ENCODE measurements around the gene PLEKHH2.

- no peak for TF ChIP-seq RARB (CRISPR knock-in tag; IDR thresholded peaks at IDR 0.05)
- TF ChIP-seq PATZ1 (CRISPR knock-in tag; IDR thresholded peaks at IDR 0.05; ENCODE audit: borderline replicate concordance) = no peak
- no peak for TF ChIP-seq SNAI2 (CRISPR knock-in tag; IDR thresholded peaks at IDR 0.05)
- TF ChIP-seq ZNF565 (CRISPR knock-in tag; conservative IDR thresholded peaks at IDR 0.05; ENCODE audit: low read depth) = no peak
- TF ChIP-seq PPARA (CRISPR knock-in tag; IDR thresholded peaks at IDR 0.05; ENCODE audit: borderline replicate concordance) = no peak
Measured at GRCh38 chr2:43592443-43592842, 44.6 kb upstream of the PLEKHH2 start.

Data from SK-N-SH treated with all-trans-retinoic acid at 6 μM for 48 hours (cell line).